NCI-H526 (cell line): Measurements from ENCODE around the gene MAN2A2.
A peak's percentile ranks its signal among the peaks of the same experiment; 100 is the strongest.

Experiments
- DNase-seq, 2 experiments: peaks; one replicate each; lab custom pipeline; 2025; lab: John Stamatoyannopoulos, UW

Gene MAN2A2

DNA sequence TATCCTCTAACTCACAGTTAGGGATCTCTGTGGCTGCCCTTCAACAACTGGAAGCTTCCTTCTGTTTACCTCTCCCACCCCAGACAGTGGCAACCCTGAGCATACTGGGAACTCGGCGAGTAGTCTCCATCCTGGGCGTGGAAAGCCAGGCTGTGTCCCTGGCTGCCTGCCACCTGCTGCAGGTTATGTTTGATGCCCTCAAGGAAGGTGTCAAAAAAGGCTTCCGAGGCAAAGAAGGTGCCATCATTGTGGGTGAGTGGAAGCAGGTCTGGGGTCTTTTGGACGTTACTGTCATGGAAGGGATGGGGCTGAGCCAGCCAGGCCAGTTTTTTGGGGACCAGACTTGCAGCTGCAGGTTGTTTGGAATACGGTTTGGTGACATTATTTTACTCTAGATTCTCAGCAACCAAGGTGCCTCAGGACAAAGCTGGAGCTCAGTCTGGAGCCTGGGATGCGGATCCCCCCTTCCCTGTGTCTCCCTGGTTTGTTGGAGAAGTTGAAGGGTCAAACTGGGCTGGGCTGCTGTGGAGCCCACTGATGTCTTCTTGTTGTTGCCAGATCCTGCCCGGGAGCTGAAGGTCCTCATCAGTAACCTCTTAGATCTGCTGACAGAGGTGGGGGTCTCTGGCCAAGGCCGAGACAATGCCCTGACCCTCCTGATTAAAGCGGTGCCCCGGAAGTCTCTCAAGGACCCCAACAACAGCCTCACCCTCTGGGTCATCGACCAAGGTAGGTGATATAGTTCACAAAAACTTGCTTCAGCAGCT lies 39.4 kb downstream of the MAN2A2 start:
- DNase-seq: no peak

DNA sequence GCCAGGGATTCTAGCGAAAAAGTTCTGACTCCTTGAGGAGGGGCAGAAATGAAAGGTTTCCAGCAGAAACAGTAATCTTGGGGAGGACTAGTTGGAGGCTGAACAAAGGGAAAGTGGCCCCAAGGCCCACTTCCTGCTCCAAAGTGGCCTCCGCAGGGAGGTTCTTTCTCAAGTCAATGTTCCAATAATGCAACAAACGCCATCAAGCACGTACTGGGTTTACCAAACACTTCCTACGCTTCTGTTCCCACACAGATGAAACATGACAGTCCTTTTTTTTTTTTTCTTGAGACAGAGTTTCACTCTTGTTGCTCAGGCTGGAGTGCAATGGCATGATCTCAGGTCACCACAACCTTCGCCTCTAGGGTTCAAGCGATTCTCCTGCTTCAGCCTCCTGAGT lies 42.0 kb downstream of the MAN2A2 start:
- no peak for DNase-seq

DNA sequence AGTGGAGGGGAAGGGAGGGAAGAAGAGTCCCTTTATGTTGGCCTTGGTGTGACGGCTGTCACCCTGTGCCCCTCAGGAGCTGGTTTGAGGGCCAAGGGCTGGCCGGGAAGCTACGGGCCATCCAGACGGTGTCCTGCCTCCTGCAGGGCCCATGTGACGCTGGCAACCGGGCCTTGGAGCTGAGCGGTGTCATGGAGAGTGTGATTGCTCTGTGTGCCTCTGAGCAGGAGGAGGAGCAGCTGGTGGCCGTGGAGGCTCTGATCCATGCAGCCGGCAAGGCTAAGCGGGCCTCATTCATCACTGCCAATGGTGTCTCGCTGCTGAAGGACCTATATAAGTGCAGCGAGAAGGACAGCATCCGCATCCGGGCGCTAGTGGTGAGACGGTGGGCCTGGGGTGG lies 43.4 kb downstream of the MAN2A2 start:
- no peak for DNase-seq

DNA sequence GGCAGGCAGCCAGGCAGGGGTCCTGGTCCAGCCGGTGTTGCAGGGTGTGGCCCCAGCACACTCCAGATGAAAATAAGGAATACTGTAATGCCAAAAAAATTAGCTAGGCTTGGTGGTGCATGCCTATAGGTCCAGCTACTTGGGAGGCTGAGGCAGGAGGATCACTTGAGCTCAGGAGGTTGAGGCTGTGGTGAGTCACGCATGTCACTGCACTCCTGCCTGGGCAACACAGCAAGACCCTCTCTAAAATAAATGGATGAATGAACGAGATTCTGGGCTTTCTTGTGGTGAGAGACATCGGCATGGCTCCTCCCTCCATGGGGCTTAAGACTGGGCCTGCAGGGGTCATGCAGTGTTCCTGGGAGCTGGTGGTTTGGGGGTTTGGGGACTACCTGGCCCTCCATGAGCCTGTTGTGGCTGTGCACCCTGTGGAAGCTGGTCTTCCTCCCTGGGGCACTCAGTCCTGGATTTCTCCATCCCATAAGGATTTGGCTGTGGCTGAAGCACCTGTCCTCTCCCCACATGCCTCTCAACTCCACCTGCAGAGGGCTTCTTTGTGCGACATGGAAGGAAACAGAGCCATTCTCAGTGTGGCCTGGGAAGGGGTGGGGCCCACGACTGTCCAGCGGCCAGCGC lies 44.0 kb downstream of the MAN2A2 start:
- DNase-seq: no peak

DNA sequence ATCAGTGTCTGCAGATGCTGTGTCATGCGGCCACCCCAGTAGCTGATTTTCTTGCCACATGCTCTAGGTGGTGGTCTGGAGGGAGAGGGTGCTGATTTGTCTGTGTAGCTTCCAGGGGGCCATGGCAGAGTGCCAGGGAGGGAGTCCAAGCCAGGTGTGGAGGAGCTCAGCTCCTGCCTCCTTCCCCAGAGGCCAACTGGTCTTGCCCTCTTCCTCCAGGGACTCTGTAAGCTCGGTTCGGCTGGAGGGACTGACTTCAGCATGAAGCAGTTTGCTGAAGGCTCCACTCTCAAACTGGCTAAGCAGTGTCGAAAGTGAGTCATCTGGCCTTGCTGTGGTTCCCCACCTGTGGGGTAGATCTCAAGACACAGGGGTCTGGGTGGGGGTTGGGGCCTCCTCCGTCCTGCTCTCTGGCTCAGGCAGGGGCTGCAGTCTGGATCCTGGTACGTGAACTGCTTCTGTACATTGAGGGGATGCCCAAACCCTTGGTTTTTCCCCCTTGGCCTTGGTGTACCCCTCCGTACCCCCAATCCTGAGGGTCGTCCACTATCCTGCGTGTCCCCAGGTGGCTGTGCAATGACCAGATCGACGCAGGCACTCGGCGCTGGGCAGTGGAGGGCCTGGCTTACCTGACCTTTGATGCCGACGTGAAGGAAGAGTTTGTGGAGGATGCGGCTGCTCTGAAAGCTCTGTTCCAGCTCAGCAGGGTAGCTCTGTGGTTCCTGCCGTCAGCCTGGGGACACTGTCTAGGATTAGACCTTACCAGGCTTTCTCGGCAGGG lies 44.7 kb downstream of the MAN2A2 start:
- DNase-seq: no peak

DNA sequence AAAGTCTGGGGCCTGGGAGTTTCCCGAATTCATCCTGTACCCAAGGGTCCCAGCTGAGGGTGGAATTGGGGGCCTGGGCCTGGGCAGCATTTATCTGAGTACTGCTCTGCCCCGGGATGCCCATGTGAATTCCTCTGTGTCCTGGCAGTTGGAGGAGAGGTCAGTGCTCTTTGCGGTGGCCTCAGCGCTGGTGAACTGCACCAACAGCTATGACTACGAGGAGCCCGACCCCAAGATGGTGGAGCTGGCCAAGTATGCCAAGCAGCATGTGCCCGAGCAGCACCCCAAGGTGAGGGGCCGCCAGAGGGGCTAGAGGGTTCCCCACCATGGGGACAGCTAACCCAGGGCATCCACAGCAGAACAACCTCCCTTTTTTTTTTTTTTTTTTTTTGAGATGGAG lies 45.4 kb downstream of the MAN2A2 start:
- DNase-seq: no peak

DNA sequence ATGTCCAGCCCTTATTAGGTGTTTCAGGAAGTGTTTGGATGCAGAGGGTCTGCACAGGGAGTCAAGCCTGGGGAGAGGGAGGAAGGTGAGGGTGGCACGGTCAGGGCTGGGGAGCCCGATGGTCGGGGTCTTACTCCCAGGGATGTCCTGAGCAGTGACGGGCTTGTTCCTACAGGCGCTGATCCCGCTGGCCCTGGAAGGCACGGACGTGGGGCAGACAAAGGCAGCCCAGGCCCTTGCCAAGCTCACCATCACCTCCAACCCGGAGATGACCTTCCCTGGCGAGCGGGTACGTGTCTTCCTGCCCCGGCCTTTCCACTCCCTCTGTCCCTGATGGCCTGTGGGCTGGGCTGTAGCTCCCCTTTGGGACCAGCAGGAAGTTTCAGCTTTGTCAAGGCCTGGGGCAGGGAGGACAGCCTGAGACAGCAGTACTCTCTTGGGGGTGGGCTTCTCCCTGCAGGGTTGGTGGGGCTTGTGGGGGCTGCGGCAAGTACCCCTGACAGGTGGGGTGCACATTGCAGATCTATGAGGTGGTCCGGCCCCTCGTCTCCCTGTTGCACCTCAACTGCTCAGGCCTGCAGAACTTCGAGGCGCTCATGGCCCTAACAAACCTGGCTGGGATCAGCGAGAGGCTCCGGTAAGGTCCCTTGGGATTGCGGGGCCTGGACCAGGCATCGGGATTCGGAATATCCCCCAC lies 47.0 kb downstream of the MAN2A2 start:
- no peak for DNase-seq

DNA sequence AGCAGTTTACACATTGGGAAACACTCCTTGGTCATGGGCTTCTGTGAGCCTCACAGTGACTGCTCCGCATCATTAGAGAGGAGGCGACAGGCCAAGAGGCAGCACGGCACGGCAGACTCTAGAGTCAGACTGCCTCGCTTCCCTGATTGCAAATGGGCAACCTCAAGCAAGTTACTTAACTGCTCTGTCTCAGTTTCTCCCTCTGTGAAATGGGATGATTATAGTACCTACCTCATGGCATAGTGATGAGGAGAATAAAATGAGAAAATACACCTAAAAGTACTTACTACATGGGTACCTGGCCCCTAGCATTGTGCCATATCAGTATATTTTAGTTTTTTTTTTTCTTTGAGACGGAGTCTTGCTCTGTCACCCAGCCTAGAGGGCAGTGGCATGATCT lies 47.6 kb downstream of the MAN2A2 start:
- no peak for DNase-seq

DNA sequence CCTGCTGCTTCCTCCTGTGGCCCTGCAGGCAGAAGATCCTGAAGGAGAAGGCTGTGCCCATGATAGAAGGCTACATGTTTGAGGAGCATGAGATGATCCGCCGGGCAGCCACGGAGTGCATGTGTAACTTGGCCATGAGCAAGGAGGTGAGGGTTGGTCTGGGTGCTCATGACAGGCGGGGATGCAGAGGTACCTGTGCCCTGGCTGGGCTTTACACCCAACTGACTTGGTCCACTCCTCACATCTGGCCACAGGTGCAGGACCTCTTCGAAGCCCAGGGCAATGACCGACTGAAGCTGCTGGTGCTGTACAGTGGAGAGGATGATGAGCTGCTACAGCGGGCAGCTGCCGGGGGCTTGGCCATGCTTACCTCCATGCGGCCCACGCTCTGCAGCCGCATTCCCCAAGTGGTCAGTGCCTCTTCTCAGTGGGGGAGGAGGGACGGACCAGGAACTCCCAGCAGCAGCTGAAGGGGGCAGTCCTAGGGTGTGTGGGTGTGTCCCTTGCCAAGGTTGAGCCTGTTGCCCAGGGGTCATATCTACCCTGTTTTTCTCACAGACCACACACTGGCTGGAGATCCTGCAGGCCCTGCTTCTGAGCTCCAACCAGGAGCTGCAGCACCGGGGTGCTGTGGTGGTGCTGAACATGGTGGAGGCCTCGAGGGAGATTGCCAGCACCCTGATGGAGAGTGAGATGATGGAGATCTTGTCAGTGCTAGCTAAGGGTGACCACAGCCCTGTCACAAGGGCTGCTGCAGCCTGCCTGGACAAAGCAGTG lies 50.0 kb downstream of the MAN2A2 start:
- DNase-seq: no peak

DNA sequence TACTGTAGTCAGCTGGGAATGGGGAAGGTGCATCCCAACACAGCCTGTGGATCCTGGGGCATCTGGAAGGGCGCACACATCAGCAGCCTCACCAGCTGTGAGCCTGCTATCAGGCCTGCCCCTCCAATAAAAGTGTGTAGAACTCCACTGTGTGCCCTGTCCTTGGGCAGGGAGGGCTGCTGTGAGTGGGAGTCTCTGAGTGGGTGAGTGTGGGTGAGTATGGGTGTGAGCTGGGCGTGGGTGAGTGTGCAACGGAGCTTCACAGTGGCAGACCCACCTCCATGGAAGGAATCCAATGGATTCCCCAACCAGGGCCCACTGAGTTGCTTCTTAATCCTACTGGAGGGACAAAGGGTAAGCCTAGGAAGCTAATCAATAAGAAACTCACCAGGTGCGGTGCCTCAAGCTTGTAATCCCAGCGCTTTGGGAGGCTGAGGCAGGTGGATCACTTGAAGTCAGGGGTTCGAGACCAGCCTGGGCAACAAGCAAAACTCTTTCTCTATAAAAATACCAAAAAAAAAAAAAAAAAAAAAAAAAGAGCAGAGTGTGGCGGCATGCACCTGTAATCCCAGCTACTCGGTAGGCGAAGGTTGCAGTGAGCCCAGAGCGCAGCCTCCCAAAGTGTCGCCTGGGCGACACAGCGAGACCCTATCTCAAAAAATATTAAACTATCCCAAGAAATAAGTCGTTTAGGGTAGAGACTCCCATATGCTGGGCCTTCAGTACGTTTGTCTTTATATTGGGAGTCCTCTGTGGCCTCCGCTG lies 51.0 kb downstream of the MAN2A2 start:
- DNase-seq: no peak

DNA sequence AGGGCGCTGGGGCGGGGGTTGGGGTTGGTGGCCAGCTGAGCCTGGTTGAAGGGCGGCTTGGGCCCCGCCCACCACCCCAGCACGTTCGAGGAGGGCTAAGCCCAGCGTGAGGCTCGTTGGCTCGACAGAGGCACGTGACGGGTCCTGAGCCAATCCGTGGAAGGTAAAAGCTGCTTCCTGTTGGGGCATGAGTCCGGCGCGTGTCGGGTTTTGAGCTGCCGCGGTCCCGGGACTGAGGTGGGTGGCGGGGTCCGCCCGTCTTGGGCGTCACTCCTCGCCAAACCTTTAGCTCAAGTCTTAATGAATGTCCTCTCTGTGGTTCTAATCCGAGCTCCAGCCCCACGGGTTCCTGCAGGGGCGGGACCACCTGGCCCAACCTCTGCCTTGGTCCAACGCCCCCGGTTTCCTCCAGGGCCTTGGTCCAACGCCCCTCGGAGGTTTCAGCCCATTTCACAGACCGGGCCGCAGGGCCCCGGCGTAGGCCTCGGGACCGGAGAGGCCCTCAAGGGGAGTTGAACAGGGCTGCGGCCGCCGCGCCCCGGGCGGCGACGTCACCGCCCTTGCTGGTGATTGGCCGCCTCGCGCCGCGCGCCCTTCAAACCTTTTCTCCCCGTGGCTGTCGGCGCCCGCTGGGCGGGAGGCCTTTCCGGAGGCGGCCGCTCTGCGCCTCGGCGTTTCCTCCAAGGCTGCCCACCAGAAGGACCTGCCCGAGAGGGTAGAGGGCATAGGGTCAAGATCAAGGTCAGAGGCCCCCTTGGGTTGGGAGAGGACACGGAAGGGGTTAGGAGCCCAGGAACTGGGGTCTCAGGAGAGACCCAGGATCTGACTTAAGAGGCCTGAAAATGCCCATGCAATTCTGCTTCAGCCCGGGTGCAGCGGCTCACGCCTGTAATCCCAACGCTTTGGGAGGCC lies 51.9 kb downstream of the MAN2A2 start, which contains the start of gene RCCD1:
TSS of gene RCCD1 (plus strand) at position 173 of the 912 bp plus-strand sequence. CDS start 1,851 bp downstream, outside the sequence.
- no peak for DNase-seq

DNA sequence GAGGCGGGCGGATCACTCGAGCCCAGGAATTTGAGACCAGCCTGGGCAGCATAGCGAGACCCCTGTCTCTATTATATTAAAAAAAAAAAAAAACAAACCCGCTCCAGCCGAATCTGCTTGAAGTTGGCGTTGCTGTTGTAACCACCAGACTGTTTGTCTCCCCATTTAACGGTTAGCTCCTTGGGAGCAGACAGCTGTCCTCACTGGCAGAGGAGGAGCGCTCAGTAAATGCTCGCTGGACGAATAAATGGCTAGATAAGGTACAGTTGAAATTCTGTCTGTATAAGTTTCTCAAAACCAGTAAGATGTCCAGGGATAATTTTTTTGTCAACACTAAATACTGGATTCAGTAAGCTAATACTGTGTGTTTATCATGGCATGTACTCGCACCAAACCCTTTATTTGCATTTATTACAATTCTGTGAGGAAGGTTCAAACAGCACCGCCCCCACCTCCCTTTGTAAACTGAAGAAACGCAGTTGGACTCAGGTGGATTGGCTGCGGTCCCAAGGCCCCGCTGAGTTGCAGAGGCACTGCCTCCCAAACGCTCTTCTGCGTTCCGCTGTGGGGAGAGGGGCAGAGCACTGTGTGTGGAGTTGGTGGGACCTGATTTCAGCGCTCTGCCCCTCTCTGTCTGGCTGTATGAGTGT lies 52.6 kb downstream of the MAN2A2 start:
- DNase-seq: peak; percentile 87 to 94

DNA sequence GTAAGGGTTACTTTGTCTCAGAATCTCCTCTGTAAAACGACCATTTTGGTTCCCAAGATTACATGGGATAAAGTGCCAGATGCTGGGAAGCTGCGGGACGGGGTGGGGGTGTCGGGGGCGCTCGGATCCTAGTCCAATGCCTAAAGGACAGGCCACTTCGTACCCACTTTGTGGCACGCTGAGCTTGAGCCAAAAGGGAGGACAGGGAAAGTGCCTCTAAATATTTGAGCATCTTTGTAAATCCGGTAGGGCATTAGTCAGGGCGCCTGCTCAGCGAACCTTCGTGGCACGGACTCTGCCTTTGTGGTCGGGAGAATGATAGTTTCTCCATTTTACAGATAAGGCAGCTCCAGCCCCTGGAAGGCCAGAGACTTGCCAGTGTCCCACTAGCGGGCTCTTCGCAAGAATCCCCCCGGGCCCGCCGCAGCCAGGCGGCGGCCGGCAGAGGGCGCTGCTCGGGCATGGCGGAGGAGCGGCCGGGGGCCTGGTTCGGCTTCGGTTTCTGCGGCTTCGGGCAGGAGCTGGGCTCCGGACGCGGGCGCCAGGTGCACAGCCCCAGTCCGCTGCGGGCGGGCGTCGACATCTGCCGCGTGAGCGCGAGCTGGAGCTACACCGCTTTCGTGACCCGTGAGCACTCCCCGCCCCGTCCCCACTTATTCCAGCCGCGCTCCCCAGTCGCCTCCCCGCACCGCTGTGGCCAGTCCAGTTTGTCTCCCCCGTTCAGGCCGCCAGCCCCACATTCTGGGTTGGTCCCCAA lies 53.4 kb downstream of the MAN2A2 start:
- peak; percentile 53 to 93 for DNase-seq

DNA sequence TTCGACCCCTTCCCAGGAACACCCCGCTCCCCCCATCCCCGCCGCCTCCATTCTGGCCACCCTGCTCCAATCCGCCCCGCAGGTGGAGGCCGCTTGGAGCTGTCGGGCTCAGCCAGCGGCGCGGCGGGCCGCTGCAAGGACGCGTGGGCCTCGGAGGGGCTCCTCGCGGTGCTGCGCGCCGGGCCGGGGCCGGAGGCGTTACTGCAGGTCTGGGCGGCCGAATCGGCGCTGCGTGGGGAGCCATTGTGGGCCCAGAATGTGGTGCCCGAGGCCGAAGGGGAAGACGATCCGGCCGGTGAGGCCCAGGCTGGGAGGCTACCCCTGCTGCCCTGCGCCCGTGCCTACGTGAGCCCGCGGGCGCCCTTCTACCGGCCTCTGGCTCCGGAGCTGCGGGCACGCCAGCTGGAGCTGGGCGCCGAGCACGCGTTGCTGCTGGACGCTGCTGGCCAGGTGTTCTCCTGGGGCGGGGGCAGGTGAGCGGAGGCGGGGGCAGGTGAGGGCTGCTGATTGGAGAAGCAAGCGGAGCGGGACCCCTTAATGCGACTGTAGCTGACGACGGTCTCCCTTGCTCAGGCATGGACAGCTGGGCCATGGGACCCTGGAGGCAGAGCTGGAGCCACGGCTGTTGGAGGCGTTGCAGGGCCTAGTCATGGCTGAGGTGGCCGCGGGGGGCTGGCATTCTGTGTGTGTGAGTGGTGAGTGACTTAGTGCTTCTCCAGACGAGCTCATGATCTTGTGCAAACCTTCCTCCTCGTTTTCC lies 54.1 kb downstream of the MAN2A2 start:
- peak; percentile 29 to 77 for DNase-seq

DNA sequence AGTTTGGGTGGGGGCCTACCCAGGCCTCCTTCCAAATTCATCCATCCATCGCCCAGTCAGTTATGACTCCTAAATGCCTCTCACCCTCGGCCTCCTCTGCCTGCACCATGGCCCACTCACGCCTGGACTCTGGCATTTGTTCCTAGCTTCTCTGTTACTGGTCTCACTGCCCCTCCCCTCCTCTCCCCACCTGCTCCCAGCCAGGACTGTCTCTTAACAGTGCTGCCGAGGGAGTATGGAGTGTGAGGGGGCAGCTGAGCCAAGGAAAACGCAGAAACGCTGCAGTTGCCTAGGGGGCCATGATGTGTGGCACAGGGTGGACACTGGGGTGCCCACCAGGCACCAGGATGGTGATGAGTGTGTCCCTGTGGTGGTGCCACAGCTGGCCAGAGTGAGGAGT lies 54.7 kb downstream of the MAN2A2 start:
- peak; percentile 59 to 70 for DNase-seq

DNA sequence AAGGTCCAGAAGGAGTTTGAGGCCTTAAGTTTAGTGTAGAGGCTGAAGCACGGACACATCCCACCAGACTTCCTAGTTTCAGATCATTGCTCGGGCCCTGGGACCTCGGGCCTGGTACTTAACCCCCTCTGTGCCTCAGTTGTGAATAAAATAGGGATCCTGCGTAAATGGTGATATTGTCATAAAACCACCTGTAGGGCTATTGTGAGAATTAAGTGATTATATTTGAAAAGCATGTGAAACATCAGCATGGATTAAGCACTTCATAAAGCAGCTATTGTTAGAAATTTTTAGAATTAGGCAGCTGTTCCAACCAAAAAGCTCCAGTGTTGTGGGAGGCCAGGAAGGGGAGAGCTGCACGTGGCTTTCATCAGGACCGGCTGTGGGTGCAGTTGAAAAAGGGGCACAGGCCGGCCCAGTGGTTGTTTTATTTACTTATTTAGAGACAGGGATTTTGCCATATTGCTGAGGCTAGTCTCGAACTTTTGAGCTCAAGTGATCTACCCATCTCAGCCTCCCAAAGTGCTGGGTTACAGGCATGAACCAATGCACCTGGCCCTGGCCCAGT lies 56.0 kb downstream of the MAN2A2 start:
- no peak for DNase-seq

DNA sequence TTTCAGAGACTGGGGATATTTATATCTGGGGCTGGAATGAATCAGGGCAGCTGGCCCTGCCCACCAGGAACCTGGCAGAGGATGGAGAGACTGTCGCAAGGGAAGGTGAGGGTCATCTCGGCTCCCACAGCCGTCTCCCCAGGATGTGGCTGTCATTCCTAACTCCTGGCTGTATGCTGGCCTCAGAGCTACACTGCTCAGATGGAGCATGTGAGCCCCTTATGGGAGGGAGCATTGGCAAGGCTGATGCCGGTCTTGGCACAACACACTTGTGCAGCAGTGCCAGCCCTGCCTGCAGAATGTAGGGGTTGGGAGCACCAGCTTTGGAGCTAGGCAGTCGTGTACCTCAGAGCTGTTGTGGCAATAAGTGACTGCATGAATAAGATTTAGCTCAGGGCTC lies 56.8 kb downstream of the MAN2A2 start:
- DNase-seq: no peak
